ENCODE measurements around the gene UBE2E1.

Gene UBE2E1

GRCh38 chr3:23931597-23931996 lies 125.8 kb downstream of the UBE2E1 start:
- no peak for TF ChIP-seq CTCF (IDR thresholded peaks at IDR 0.05; ENCODE audit: low read depth, low read length)
- no peak overlapping the region for H3K4me3 ChIP-seq (replicated peaks in 1 of 2; ENCODE audit: low read depth in 2 of 2, low read length in 2 of 2)
- no peak for DNase-seq (ENCODE audit: low read depth in 2 of 2)

- no peak for DNase-seq (ENCODE audit: low read depth in 2 of 2)
- TF ChIP-seq CTCF (IDR thresholded peaks at IDR 0.05; ENCODE audit: low read depth, low read length): no peak
- no peak overlapping the region for H3K4me3 ChIP-seq (replicated peaks in 1 of 2; ENCODE audit: low read depth in 2 of 2, low read length in 2 of 2)
Measured at GRCh38 chr3:23932571-23932970, 126.8 kb downstream of the UBE2E1 start.

- no peak overlapping the region for H3K4me3 ChIP-seq (replicated peaks in 1 of 2; ENCODE audit: low read depth in 2 of 2, low read length in 2 of 2)
- no peak for DNase-seq (ENCODE audit: low read depth in 2 of 2)
- TF ChIP-seq CTCF (IDR thresholded peaks at IDR 0.05; ENCODE audit: low read depth, low read length): no peak
Measured at GRCh38 chr3:23934253-23934652, 128.5 kb downstream of the UBE2E1 start.

- DNase-seq (ENCODE audit: low read depth in 2 of 2): no peak
- no peak for TF ChIP-seq CTCF (IDR thresholded peaks at IDR 0.05; ENCODE audit: low read depth, low read length)
- H3K4me3 ChIP-seq (replicated peaks in 1 of 2; ENCODE audit: low read depth in 2 of 2, low read length in 2 of 2): no peak overlapping the region
Measured at GRCh38 chr3:23937296-23937695, 131.5 kb downstream of the UBE2E1 start.

- no peak overlapping the region for H3K4me3 ChIP-seq (replicated peaks in 1 of 2; ENCODE audit: low read depth in 2 of 2, low read length in 2 of 2)
- no peak for DNase-seq (ENCODE audit: low read depth in 2 of 2)
- no peak for TF ChIP-seq CTCF (IDR thresholded peaks at IDR 0.05; ENCODE audit: low read depth, low read length)
Measured at GRCh38 chr3:23938688-23939087, 132.9 kb downstream of the UBE2E1 start.

- DNase-seq (ENCODE audit: low read depth in 2 of 2): no peak
- no peak overlapping the region for H3K4me3 ChIP-seq (replicated peaks in 1 of 2; ENCODE audit: low read depth in 2 of 2, low read length in 2 of 2)
- TF ChIP-seq CTCF (IDR thresholded peaks at IDR 0.05; ENCODE audit: low read depth, low read length): no peak
Measured at GRCh38 chr3:23940775-23941174, 135.0 kb downstream of the UBE2E1 start.

Measured in cardiac fibroblast (primary cell).